DMS79 (cell line): ENCODE data around the gene ATXN7L1.

ENCODE experiments used
- DNase-seq: peaks from one replicate; lab custom pipeline; 2025; lab: John Stamatoyannopoulos, UW

The ATXN7L1 gene

DNA sequence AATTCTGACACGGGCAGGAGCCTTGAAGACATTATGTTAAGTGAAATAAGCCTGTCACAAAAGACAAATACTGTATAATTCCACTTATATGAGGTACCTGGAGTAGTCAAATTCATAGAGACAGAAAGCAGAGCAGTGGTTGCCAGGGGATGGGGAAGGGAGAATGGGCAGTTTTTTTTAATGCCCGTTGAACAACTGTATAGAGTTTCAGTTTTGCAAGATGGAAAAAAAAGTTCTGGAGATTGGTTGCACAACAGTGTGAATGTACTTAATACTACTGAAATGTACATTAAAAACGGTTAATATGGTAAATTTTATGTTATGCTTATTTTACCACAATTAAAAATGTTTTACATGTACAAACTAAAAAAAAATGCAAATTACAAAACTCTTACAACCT is 231.5 kb downstream of the ATXN7L1 start:
- DNase-seq = no peak

DNA sequence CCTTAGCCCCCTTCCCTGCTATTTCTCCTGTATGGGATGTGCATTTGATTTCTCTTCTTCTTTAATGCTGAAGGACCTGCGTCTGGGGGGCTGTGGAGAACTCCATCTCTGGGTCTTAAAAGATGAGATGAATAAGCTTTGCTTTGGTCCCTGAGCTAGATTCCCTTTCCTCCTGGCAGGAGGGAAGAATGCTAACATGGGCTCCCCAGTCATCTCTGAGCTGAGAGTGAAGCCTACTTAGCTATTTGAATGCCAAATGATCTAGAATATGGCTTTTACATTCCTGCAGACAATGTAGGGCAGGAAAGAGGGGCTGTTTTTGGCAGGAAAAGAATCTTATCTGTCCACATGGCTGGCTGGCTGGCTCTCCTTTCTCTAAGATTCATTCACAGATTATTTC is 232.5 kb downstream of the ATXN7L1 start:
- DNase-seq = no peak

DNA sequence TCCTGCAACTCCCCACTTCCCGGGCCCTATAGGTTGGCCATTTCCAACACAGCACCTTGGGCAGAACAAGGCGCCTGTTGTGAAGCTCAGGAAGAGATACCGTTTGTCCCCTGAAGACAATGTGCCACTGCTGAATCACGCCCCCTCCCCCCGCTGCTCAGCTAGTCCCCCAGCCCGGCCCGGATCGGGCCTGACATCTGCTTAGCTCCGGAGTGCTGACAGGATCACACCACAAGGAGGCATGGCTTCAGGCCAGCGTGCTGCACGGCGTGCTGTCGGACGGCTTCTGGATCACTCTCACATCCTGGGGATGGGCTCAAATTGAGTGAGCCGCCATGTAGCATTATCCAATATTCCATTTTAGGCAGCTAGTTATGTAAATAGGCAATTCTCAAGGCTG is 233.0 kb downstream of the ATXN7L1 start:
- DNase-seq = no peak

DNA sequence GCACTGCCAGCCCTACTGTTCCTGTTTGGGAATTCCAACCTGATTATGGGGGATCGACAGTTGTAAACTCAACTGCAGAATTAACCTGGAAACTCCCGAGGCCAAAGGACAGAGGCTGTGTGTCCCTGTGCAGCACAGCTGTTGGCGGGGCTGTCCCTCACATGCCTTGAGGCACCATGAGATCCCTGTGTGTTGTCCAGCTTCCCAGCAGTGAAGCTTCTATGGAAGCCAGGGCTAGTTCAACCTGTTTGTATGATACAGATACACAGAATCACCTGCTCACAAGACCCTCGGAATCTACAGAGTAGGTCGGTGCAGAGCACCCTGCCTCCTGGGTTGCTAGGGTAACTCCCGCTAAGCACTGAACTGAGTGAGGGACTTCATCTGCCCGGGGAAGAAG is 234.1 kb downstream of the ATXN7L1 start:
- DNase-seq = no peak

DNA sequence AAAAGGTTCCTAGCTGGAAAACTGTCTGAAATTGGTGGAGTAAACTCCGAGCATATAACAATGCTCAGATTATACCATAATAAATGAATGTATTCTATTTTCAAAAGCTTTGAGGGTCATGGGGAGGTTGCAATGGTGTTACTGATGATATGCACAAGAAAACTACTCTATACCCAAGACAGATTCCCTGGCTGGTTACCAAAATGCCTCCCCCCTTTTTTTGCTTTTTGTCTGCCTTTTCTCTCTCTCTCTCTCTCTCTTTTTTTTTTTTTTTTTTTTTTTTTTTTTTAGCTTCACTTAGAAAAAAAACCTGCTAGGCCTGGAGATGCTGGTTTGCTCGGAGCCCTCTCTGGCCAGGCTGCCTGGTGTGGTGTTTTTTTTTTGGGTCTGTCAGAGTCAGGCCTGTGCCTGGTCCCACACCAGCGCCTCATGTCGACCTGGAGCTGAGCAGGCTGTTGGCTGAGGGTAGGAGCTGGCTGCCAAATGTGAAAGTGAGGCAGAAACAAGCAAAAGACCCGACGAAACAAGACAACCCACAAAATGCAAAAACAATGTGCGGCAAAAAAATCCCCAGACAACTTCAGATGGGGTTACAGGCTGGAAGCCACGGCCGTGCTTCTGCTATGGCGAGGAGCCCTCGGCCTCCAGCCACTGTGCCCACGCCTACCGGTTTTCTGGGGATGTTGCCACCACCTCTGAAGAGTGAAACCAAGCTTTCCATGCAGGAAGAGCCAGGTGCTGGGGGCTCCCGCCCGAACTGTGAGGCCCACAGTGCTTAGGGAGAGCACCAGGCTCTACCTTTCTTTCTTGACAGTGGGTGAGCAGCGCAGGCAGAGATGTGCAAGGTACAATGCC is 235.2 kb downstream of the ATXN7L1 start:
- no peak for DNase-seq

DNA sequence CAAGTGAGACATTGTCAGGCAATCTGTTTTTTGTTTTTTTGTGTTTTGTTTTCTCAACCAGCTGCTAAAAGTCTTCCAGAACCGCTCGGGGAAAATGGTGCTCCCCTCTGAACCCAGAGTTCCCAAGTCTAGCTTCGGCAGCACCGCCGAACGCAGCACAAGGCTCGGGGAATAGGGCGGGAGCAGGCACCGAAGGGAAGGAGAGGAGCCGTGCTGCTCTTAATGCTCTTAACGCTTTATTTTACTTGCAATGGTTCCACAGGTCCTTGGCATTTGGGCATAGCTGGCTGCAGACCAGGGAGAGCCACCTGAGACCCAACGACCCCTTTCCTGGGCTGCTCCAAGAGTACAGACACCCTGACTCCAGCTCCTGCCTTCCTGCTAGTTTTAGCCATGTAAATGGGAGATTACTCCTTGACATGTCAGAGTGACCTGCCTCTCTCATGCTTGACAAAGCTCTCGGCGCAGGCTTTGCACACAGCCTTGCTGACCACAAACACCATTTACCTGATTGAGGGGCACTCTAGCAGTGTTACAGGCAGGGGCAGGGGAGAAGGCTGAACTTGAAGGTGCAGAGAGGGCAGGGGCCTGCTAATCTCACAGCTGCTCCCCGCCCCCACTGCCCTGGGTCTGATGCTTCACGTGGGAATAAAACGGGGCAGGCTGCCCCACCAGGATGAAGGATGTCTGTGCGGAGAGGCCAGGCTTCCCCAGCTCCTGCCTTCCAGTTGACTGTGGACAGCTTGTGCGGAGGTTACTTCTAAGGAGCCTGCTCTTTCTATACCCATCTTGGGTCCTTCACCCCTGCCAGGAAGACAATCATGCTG is 236.5 kb downstream of the ATXN7L1 start:
- peak; percentile 88 for DNase-seq

DNA sequence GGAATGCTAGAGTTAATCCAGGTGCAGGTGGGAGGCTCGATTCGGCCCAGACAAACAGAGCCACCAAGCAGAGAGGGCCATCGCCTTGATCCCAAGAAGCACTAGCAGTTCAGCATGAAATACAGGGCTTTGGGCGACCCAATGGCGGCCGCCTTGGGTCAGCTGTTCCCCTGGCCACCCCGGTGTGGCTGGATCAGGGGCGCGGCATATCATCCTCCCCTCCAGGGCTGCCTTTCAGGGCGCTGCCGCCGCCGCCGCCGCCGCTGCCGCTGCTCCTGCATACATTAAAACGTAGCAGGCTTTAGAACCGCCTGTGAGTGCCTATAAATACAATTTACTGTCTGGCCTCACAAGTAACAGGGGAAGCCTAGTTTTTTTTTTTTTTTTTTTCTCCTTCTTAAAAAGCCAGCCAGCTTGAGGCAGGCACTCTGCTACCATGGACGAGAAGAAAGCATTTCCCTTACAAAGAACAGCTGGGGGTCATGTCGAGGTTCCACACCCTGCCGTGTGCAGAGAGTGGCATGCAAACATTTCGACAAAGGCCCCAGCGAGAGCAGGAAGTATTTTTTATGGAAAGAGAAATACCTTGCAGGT is 237.4 kb downstream of the ATXN7L1 start:
- peak; percentile 70 for DNase-seq

DNA sequence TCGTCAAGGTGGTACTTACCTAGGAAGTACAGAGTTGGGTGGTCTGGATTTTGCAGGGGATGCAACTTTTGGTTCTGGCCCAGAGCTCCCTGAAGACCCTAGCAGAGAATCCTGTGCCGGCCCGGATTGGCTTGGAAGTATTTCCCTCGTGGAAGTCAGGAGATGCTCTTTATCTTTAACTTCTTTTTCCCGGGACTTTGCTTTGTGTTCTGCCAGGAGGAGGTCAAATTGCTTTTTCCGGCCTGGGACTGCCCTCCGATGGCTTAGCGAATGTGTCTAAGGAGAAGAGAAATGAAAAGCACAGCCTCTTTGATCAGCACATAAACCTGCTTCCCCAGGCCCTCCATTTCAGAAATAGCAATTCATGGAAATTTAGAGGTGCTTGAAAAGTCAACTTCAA is 238.1 kb downstream of the ATXN7L1 start:
- DNase-seq = no peak

DNA sequence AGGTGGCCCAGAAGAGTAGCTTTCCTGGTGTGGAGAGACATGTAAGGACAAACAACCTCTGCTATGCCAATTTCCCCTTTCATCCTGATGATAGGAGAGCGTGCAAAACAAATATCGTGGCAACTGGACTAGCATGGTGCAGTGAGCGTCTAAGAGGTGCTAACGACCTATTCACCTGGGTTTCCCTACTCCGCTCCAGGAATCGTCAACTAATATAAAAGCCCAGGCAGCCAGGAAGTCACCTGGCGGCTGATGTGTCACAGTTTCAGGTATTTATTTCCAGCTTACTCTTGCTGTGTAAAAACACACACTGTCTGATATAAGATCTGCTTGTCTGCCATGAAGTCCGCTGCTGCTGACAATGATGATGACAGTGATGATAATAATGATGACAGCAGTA is 238.6 kb downstream of the ATXN7L1 start:
- peak; percentile 85 for DNase-seq

DNA sequence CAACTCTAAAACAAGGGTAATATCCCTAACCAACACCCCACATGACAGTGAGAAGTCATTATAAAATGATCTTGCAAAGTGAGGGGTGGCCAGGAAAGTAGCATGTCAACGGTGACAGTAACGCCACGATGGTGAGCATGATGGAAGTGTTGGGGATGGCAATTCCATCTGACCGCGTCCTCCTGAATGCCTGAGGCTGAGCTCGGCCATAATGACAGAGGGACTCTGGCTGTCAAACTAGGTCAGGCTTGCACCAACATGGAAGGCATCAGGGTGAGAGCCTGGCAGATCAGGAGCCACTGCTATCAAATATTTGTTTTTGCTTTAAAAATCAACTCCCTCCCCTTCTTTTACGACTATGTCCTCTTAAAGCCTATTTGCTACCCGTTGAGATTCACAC is 239.4 kb downstream of the ATXN7L1 start:
- no peak for DNase-seq

DNA sequence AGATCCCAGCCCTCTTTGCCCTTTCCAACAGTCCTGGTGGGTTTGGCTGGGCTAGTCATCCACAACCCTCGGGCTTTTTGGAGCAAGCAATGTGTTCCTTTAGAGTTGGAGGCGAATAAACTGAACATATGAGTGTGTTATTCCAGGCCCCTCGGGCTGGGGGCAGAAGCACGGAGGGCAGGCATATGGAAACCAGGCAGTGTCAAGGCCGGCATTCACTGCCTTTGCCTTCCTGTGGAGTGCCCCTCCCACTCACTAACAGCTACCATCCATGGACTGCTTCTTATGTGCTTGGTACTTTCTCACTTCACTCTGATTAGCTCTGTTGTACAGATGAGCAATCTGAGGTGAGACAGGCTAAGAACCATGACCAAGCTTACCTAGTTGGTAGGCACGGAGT is 241.2 kb downstream of the ATXN7L1 start:
- no peak for DNase-seq

DNA sequence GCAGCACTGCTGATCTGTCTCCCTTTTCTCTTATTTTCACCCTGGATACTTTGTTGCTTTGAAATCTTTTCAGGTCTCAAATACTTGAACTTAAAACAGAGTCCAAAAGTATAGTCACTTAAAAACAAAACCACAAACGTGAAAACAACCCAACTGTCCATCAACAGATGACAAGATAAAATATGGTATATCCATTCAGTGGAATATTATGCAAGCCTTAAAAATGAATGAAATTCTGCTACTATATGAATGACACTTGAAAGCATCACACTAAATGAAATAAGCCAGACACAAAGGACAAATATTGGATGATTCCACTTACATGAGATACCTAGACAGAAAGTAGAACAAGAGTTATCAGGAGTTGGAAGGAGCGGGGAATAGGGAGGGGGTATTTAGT is 250.4 kb downstream of the ATXN7L1 start:
- no peak for DNase-seq

DNA sequence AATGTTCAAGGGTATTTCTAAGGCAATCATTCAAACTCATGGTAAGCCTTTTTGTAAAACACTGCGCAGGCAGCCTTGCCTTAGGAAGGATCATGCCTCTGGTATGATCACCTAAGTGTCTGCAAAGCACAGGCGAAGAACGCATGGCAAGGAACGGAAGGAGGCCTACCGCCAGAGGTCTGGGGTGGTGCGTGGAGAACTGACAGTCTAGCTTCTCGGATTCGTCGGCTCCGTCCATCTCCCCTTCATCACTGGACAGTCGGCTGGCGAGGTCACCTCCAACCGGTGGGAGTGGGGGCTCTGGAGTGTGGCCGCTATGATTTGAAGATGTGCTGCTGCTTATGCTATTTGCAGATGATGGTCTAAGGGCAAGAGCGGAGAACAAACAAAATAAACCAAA is 252.5 kb downstream of the ATXN7L1 start:
- DNase-seq = no peak

DNA sequence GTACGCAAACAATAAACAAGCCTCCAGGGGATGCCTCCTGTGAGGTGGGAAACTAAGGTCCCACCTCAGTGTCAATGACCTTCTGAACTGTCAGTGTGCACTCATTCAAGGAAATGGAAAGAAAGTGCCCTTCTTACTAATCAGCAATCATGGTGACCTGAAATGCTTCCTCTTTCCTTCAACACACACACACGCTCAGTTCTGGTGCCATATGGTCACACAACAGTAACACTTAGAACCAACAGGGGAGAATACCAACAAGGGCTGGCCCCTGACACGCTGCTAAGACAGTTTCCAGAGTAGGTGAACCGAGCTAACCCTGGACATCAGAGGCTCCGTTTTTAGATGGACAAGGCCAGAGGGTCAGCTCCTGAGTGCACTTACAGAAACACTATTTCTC is 253.0 kb downstream of the ATXN7L1 start:
- DNase-seq = no peak

DNA sequence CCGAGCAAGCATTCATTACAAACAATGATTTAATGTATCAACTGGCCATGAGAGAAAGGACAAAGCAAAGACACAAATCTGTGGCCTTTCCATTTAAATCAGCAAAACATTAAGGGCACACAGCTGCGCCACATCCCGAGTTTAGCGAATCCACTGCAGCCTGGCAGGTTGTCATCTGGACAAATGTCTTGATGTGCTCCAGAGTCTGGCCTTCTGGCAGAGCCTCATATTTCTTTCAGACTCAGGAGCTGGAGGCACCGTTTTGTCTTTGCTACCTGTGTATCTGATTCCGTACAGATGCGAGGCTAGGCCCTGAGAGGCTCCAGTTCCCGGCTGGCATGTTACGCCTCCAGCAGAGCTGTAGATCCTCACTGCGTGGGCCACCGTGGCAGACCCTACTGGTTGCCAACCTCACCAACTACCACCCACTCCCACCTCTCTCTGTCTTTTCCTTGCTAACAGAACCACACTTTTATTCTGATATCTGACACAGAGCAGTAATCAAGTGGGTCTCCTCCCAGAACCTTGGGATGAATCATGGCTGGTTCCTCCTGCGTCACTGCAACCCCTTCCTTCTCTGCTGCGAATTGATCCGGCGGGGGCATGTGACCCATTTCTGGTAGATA is 254.2 kb downstream of the ATXN7L1 start:
- no peak for DNase-seq

DNA sequence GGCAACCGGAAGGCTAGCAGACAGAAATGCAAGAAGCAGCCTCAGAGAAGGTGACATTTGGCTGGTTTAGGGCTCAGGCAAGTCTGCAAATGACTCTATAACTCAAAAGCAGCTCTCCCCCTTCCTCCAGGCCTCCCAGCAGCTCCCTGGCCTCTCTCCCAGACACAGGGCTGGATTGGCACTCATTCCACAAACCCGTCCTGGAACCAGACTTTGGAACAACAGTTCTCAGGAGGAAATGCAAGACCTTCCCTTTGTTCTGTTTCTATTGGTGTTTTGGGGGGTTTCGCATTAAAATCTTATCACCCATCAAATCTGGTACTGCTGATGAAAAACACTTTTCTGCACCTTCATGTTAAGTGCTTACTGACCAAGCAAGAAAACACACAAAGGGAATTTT is 254.8 kb downstream of the ATXN7L1 start:
- no peak for DNase-seq

DNA sequence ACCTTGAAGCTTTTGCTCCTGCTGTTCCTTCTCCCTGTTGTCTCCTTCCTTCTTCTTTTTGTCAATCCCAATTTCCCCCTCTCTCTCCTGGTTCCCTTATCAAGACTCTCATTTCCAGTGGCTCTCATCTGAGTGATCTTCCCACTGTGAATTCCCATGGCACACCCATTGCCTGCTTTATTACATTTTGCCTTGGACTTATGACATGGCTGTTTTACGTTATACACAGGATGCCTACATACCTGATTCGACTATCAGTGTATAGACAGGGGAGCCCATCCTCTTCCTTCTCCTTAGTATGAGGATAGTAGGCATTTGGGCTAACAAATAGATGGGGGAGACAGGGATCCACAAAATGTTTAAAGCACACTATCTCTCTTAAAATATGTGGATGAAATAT is 255.2 kb downstream of the ATXN7L1 start:
- no peak for DNase-seq

DNA sequence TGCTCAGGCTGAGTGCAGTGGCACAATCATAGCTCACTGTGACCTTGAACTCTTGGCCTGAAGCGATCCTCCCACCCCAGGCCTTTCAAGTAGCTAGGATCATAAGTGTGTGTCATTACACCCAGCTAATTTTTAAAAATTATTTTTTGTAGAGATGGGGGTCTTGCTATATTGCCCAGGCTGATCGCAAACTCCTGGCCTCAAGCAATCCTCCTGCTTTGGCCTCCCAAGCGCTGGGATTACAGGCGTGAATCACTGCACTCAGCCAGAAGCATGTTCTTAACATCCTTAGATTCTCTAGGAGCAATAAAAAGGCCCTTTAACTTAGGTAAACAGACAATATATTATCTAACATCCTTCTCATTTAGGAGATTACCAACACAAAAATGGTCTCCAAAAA is 256.8 kb downstream of the ATXN7L1 start:
- DNase-seq = no peak

DNA sequence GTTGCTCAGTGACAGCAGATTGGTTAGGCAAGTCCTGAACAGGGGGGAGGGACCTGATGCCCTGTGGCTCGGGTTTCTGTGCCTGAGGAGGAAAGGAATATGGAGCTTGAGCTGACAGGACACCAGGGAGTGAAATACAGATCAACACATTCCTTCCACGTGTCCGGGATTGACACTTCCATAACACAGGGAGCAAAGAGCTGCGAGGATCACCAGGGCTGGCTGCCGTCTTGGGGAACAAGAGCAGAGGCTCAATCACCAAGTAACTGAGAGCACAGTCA is 258.4 kb downstream of the ATXN7L1 start:
- no peak for DNase-seq

DNA sequence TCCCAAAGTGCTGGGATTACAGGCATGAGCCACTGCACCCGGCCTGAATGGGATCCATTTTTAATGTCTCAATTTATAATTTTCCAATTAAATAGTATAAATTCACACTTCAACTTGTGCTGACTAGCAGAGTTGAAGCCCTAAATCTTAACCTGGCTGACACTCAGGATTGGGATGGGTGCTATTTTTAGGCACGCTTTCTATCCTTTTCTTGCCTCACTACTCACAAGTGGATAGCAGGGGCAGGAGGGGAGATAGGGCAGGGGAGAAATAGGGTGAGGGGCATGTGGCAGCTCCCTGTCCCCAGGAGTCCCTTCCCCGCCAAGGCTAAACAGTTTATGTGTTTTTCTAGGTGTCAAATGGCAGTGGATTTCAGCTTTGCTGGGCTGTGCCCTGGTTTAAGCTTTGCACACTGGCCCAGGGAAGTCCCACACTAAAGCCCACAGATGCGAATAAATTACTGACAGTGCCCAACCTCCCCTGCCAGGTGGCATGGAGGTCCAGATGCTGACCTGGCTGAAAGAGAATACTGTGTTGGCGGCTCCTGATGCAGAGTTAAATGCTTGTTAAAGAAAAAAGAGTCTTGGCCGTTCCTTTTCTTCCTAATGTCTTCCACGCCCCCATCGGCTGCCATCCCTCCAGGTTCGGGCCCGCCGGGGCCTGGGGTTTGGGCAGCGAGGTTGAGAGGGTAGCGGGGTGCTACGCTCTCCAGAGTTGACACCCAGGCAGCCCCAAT is 259.0 kb downstream of the ATXN7L1 start:
- DNase-seq = no peak

DNA sequence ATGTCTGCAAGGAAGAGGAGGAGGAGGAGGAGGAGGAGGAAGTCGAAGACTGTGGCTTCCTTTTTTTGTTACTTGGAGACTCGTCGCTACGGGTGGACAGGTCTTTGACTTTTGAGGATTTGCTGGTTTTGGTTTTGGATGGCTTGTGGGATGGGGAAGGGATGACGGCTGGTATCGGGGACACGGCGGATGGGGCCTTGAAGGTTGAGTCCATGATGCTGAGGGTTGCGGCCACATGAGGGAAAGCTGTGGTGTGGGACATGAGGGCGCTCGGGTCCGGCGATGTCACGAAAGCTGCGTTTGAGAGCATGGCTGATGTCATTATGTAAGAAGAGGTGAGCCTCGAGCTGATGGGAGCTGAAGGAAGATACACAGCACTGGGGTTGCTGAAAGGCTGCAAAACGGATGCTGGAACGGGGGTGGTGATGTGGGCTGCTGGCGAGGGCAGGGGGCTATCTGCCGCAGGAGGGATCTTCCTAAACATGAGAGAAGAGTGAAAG is 262.0 kb downstream of the ATXN7L1 start:
- no peak for DNase-seq
